ENCODE results near the gene HMGCR.

HMGCR gene

DNA sequence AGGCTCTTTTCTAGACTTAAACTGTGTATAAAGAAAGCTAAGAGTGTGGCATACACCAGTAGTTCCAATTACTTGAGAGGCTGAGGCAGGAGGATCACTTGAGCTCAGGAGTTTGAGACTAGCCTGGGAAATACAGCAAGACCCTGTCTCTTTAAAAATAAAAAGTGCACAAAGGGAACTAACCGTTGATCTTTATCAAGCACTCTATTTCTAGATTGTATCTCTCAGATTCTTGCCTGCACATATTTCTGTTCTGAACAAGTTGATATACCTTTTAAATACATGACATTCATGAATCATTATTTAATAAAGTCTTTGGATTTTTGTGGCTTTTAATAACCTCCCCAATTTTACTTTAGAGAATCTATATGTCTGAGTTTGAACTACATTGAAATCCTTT, 47.2 kb downstream of the HMGCR start:
- H3K4me3 ChIP-seq (ENCODE audit: low read length), result no peak overlapping the region
- no peak for DNase-seq (ENCODE audit: low read depth)
- TF ChIP-seq, protein P1, sequence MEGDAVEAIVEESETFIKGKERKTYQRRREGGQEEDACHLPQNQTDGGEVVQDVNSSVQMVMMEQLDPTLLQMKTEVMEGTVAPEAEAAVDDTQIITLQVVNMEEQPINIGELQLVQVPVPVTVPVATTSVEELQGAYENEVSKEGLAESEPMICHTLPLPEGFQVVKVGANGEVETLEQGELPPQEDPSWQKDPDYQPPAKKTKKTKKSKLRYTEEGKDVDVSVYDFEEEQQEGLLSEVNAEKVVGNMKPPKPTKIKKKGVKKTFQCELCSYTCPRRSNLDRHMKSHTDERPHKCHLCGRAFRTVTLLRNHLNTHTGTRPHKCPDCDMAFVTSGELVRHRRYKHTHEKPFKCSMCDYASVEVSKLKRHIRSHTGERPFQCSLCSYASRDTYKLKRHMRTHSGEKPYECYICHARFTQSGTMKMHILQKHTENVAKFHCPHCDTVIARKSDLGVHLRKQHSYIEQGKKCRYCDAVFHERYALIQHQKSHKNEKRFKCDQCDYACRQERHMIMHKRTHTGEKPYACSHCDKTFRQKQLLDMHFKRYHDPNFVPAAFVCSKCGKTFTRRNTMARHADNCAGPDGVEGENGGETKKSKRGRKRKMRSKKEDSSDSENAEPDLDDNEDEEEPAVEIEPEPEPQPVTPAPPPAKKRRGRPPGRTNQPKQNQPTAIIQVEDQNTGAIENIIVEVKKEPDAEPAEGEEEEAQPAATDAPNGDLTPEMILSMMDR (conservative IDR thresholded peaks at IDR 0.05; ENCODE audit: low read length), result no peak

DNA sequence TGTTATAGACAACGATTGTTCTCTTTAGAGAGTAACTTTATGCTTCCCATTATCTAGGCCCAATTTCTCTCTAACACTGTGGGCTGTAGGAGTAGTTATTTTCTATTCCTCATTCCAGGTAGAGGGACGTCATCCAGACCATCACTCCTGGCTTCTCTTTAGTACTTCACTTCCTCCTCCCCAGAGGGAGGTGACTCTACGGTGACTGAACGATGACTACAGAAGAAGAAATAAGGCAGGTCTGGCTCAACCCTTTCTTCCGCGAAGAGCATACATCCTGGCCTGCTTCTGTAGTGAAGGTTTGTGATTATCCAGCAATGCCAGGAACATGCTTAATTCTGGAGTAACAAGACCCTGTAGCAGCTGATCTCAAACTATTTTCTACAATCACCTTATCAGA, 50.8 kb downstream of the HMGCR start:
- TF ChIP-seq, protein P1 (conservative IDR thresholded peaks at IDR 0.05; ENCODE audit: low read length), result no peak
- no peak overlapping the region for H3K4me3 ChIP-seq (ENCODE audit: low read length)
- no peak for DNase-seq (ENCODE audit: low read depth)

DNA sequence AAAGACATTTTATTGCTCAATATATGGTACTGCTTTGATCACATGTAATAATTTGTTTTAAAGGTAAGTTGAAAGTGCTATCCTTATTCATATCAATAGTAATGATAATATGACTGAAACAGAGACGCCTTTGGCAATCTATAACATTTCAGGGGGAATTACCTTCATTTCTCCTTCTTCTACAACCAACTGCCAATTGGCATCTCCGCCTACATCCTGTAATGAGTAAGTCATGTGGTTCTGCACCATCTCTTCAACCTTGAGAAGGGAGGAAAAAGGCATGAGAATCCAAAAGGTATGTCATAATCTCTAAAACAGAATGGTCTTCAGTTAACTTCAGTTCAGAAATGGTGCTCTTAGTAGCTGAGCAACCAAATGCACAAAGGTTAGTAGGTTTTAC, 52.4 kb downstream of the HMGCR start:
- H3K4me3 ChIP-seq (ENCODE audit: low read length), result no peak overlapping the region
- TF ChIP-seq, protein P1 (conservative IDR thresholded peaks at IDR 0.05; ENCODE audit: low read length), result no peak
- DNase-seq (ENCODE audit: low read depth), result no peak

DNA sequence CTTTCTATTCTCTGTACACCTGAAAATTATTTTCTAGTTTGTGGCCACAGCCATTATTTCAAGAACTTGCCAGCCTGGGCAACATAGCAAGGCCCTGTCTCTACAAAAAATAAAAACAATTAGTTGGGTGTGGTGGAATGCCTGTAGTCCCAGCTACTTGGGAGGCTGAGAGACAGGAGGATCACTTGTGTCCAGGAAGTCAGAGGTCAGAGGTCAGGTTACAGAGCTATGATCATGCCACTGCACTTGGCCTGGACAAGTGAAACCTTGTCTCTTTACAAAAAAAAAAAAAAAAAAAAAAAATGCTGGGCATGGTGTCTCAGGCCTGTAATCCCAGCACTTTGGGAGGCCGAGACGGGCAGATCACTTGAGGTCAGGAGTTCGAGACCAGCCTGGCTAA, 58.3 kb downstream of the HMGCR start:
- TF ChIP-seq, protein P1 (conservative IDR thresholded peaks at IDR 0.05; ENCODE audit: low read length), result no peak
- H3K4me3 ChIP-seq (ENCODE audit: low read length), result no peak overlapping the region
- DNase-seq (ENCODE audit: low read depth), result no peak

DNA sequence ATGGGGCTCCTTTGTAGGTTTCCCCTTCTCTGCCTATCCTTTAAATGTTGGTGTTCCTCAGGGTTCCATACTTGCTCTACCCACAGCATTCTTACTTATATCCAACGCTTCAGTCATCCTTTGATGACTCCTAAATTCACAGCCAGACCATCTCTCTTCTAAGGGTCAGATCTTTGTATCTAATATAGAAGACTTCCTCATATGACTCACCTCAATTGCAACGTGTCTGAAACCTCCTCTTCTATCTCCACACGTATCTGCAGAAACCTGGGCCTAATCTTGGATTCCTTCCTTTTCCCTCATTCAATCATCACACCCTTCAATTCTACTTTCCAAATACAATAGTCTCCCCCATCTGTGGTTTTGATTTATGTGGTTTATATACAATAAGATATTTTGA, 68.3 kb downstream of the HMGCR start:
- TF ChIP-seq, protein P1 (conservative IDR thresholded peaks at IDR 0.05; ENCODE audit: low read length), result no peak
- no peak overlapping the region for H3K4me3 ChIP-seq (ENCODE audit: low read length)
- DNase-seq (ENCODE audit: low read depth), result no peak
